SU-DHL-6 (cell line): ENCODE measurements around the gene MARCHF10.

ENCODE experiments used
- CTCF ChIP-seq: fragments of 200-600 bp; sonication (generic); IDR thresholded peaks from one replicate; pipeline ENCODE4 v1.5.1; 2017; ENCODE audit warnings: antibody characterized with exemption, mild to moderate bottlenecking, low read length, moderate library complexity; ENCODE audit not compliant: insufficient read depth, poor library complexity, severe bottlenecking
- EZH2phosphoT487 ChIP-seq: fragments of 200-600 bp; sonication (generic), shearing (Covaris generic); conservative IDR thresholded peaks from 2 replicates; pipeline ENCODE4 v1.6.1; 2018; ENCODE audit warnings: mild to moderate bottlenecking, antibody characterized with exemption, low read length, moderate library complexity, mixed read lengths

- TF ChIP-seq CTCF (no peak), EZH2phosphoT487 (no peak)
These were observed 131.0 kb downstream of the MARCHF10 start for GRCh38 chr17:62676952-62677596.
